ENCODE measurements around the gene TNFRSF13B.

- no peak for TF ChIP-seq POLR2A (IDR thresholded peaks at IDR 0.05)
- TF ChIP-seq CTCF (IDR thresholded peaks at IDR 0.05) = no peak
- TF ChIP-seq POLR2AphosphoS5 (IDR thresholded peaks at IDR 0.05) = no peak
- TF ChIP-seq EP300 (IDR thresholded peaks at IDR 0.05) = no peak
These were observed 8.1 kb upstream of the TNFRSF13B start for GRCh38 chr17:16980061-16980460.
